Measurements from ENCODE around the gene LRP6. TPM values are rescaled to one million over a fixed set of nuclear protein-coding genes. Genes with fewer than 3 reads are reported as not detected.

Gene LRP6
- polyA plus RNA-seq, 1 donor from 2014 or later, result 33.5 TPM

GRCh38 chr12:12099102-12099501 is 167.7 kb downstream of the LRP6 start:
- H3K9me3 ChIP-seq (ENCODE audit: low read length), result no peaks in the 10 kb centered on the region
- no peak overlapping the region for H2AFZ ChIP-seq (ENCODE audit: low read depth, low read length)
- no peak overlapping the region for H3K4me2 ChIP-seq (ENCODE audit: low read length)
- no peaks in the 10 kb centered on the region for H3K27me3 ChIP-seq (ENCODE audit: insufficient read depth, low read depth, low read length)
- H4K20me1 ChIP-seq (ENCODE audit: insufficient read depth), result no peaks in the 10 kb centered on the region
- no peaks in the 10 kb centered on the region for H3F3A ChIP-seq (ENCODE audit: insufficient read depth, low read length, poor library complexity, severe bottlenecking)
- no peak for TF ChIP-seq EZH2 (IDR thresholded peaks at IDR 0.05; ENCODE audit: borderline replicate concordance, insufficient read depth, low read length, poor library complexity, severe bottlenecking)
- TF ChIP-seq SMC3 (conservative IDR thresholded peaks at IDR 0.05; ENCODE audit: poor library complexity), result no peak
- TF ChIP-seq REST (IDR thresholded peaks at IDR 0.05; ENCODE audit: borderline replicate concordance), result no peak
- H3K27ac ChIP-seq (ENCODE audit: low read length), result no peak overlapping the region
- no peak overlapping the region for H3K9ac ChIP-seq (ENCODE audit: low read length)
- no peak overlapping the region for H3K4me3 ChIP-seq (ENCODE audit: low read length)
- no peaks in the 10 kb centered on the region for H3K79me2 ChIP-seq (replicated peaks; ENCODE audit: insufficient read depth, low read length)
- H3K36me3 ChIP-seq (ENCODE audit: insufficient read depth, low read length), result peaks cover 5% of the 10 kb centered on the region
- no peaks in the 10 kb centered on the region for H3K9me2 ChIP-seq (ENCODE audit: insufficient read depth, low read length)

GRCh38 chr12:12098691-12099015 is 168.2 kb downstream of the LRP6 start:
- Histone ChIP-seq H3K36me3 (ENCODE audit: insufficient read depth, low read length) (peaks cover 5% of the 10 kb centered on the region), H3K4me2 (ENCODE audit: low read length) (no peak overlapping the region), H3F3A (ENCODE audit: insufficient read depth, low read length, poor library complexity, severe bottlenecking) (no peaks in the 10 kb centered on the region), H4K20me1 (ENCODE audit: insufficient read depth) (no peaks in the 10 kb centered on the region), H3K79me2 (replicated peaks; ENCODE audit: insufficient read depth, low read length) (no peaks in the 10 kb centered on the region), H3K27ac (ENCODE audit: low read length) (no peak overlapping the region), H3K9ac (ENCODE audit: low read length) (no peak overlapping the region), H3K27me3 (ENCODE audit: insufficient read depth, low read depth, low read length) (no peaks in the 10 kb centered on the region), H3K9me2 (ENCODE audit: insufficient read depth, low read length) (no peaks in the 10 kb centered on the region), H3K4me3 (ENCODE audit: low read length) (no peak overlapping the region), H3K9me3 (ENCODE audit: low read length) (no peaks in the 10 kb centered on the region), H2AFZ (ENCODE audit: low read depth, low read length) (no peak overlapping the region)
- TF ChIP-seq EP300 (conservative IDR thresholded peaks at IDR 0.05; ENCODE audit: poor library complexity, severe bottlenecking), result no peak
- TF ChIP-seq CTCF (IDR thresholded peaks at IDR 0.05; ENCODE audit: poor library complexity, severe bottlenecking), result no peak
- TF ChIP-seq SMC3 (conservative IDR thresholded peaks at IDR 0.05; ENCODE audit: poor library complexity), result no peak
- TF ChIP-seq TAF1 (IDR thresholded peaks at IDR 0.05; ENCODE audit: low read depth), result no peak
- no peak for TF ChIP-seq EZH2 (IDR thresholded peaks at IDR 0.05; ENCODE audit: borderline replicate concordance, insufficient read depth, low read length, poor library complexity, severe bottlenecking)
- TF ChIP-seq POLR2AphosphoS5 (IDR thresholded peaks at IDR 0.05), result no peak
- TF ChIP-seq MXI1 (conservative IDR thresholded peaks at IDR 0.05; ENCODE audit: poor library complexity, severe bottlenecking), result no peak
- TF ChIP-seq RAD21 (conservative IDR thresholded peaks at IDR 0.05), result no peak
- no peak for TF ChIP-seq REST (IDR thresholded peaks at IDR 0.05; ENCODE audit: borderline replicate concordance)
